Activated T-helper 17 cell treated with anti-CD3 and anti-CD28 coated beads, Interleukin-2, amount 50 U/mL, for 72 hours (primary cell): ENCODE measurements around the gene CENATAC. TPM values are rescaled to one million over a fixed set of nuclear protein-coding genes. Genes with fewer than 3 reads are reported as not detected.
"Not testable (repeated sequence)": the region's sequence is repeated elsewhere in the genome, so short reads cannot be mapped to it uniquely, and the experiment has no call there.

Experiments
- ATAC-seq: fragments of 150-1000 bp; cut with Tn5 transposase; replicated peaks from 2 replicates; pipeline ENCODE4 v1.10.0; 2021; ENCODE audit warnings: mild to moderate bottlenecking, moderate library complexity
- H3K27ac Mint-ChIP-seq: one replicate; pipeline ENCODE4 v1.8.0; 2022; ENCODE audit warnings: mixed read lengths
- H3K27me3 Mint-ChIP-seq: one replicate; pipeline ENCODE4 v1.8.0; 2022; ENCODE audit warnings: mixed read lengths
- H3K36me3 Mint-ChIP-seq: one replicate; pipeline ENCODE4 v1.8.0; 2022; ENCODE audit warnings: low read depth, mild to moderate bottlenecking, mixed read lengths
- H3K4me1 Mint-ChIP-seq: one replicate; pipeline ENCODE4 v1.8.0; 2022; ENCODE audit warnings: mixed read lengths
- H3K4me3 Mint-ChIP-seq: one replicate; pipeline ENCODE4 v1.8.0; 2022; ENCODE audit warnings: mild to moderate bottlenecking, mixed read lengths
- H3K9me3 Mint-ChIP-seq: one replicate; pipeline ENCODE4 v1.8.0; 2022; ENCODE audit warnings: mixed read lengths
- total RNA-seq, 2 donors: library from RNA; stranded (reverse); gene quantifications; one replicate each; pipeline ENCODE4 v1.2.3, GENCODE V29; 2022

CENATAC gene
- total RNA-seq, 2 donors from 2014 or later = 38.9 to 44.8 TPM

- Mint-ChIP-seq H3K27ac (peak overlapping the region; percentile 61), H3K4me1 (peaks cover 17% of the 10 kb centered on the region)
These were observed 17.2 kb downstream of the CENATAC start for GRCh38 chr11:119015054-119015611.

GRCh38 chr11:119016216-119017009 is 18.5 kb downstream of the CENATAC start:
- no peaks in the 10 kb centered on the region for H3K9me3 Mint-ChIP-seq
- ATAC-seq = no peak
- H3K4me1 Mint-ChIP-seq = peaks cover 21% of the 10 kb centered on the region
- peaks cover 95% of the 10 kb centered on the region for H3K36me3 Mint-ChIP-seq
- peak overlapping the region; percentile 91 for H3K4me3 Mint-ChIP-seq
- H3K27ac Mint-ChIP-seq = peak overlapping the region; percentile 95
- no peaks in the 10 kb centered on the region for H3K27me3 Mint-ChIP-seq

More at GRCh38 chr11:119015054-119015611, 17.2 kb downstream of the CENATAC start:
- H3K9me3 Mint-ChIP-seq = no peaks in the 10 kb centered on the region
- no peaks in the 10 kb centered on the region for H3K27me3 Mint-ChIP-seq
- H3K36me3 Mint-ChIP-seq = peaks cover 90% of the 10 kb centered on the region
- peak overlapping the region; percentile 91 for H3K4me3 Mint-ChIP-seq
- ATAC-seq = no peak

- Mint-ChIP-seq H3K27ac (peak overlapping the region; percentile 95), H3K36me3 (peaks cover 99% of the 10 kb centered on the region), H3K4me1 (peaks cover 22% of the 10 kb centered on the region), H3K4me3 (peak overlapping the region; percentile 91)
- ATAC-seq, H3K27me3 Mint-ChIP-seq, H3K9me3 Mint-ChIP-seq: not testable (repeated sequence)
These were observed 19.4 kb downstream of the CENATAC start for GRCh38 chr11:119017377-119017776.

GRCh38 chr11:119018074-119018938 is 20.4 kb downstream of the CENATAC start, which contains the start of the genes RPS25 and TRAPPC4:
Gene RPS25 (minus strand): TSS chr11:119018343. CDS start chr11:119018284, 59 bp downstream.
Gene TRAPPC4 (plus strand): TSS chr11:119018766. CDS start chr11:119018796, 30 bp downstream.
- Mint-ChIP-seq H3K4me1 (peaks cover 20% of the 10 kb centered on the region), H3K36me3 (peaks cover 99% of the 10 kb centered on the region), H3K9me3 (no peaks in the 10 kb centered on the region), H3K27ac (peak within 1 kb of the TSS; percentile 95), H3K4me3 (peak within 1 kb of the TSS; percentile 91), H3K27me3 (no peaks in the 10 kb centered on the region)
- ATAC-seq = peak; percentile 94

- H3K9me3 Mint-ChIP-seq = no peaks in the 10 kb centered on the region
- H3K36me3 Mint-ChIP-seq = peaks cover 99% of the 10 kb centered on the region
- H3K27me3 Mint-ChIP-seq = no peaks in the 10 kb centered on the region
- H3K4me3 Mint-ChIP-seq = peak overlapping the region; percentile 91
- H3K4me1 Mint-ChIP-seq = peaks cover 29% of the 10 kb centered on the region
- peak overlapping the region; percentile 95 for H3K27ac Mint-ChIP-seq
- no peak for ATAC-seq
These were observed 22.1 kb downstream of the CENATAC start for GRCh38 chr11:119019996-119020395.

GRCh38 chr11:119021631-119022030 is 23.7 kb downstream of the CENATAC start:
- Mint-ChIP-seq H3K27me3 (no peaks in the 10 kb centered on the region), H3K4me1 (peaks cover 31% of the 10 kb centered on the region), H3K36me3 (peaks cover 97% of the 10 kb centered on the region), H3K27ac (peak overlapping the region; percentile 80), H3K9me3 (no peaks in the 10 kb centered on the region), H3K4me3 (peak overlapping the region; percentile 91)
- ATAC-seq = no peak

GRCh38 chr11:119023741-119024140 is 25.8 kb downstream of the CENATAC start:
- Mint-ChIP-seq H3K4me3 (peak overlapping the region; percentile 0), H3K36me3 (peaks cover 86% of the 10 kb centered on the region), H3K9me3 (no peaks in the 10 kb centered on the region), H3K27ac (peak overlapping the region; percentile 80), H3K4me1 (peaks cover 33% of the 10 kb centered on the region), H3K27me3 (no peaks in the 10 kb centered on the region)
- no peak for ATAC-seq

GRCh38 chr11:119024430-119025098 is 26.6 kb downstream of the CENATAC start:
- peaks cover 38% of the 10 kb centered on the region for H3K4me1 Mint-ChIP-seq
- H3K4me3 Mint-ChIP-seq = peak overlapping the region; percentile 17
- ATAC-seq = no peak
- H3K36me3 Mint-ChIP-seq = peaks cover 83% of the 10 kb centered on the region
- H3K27ac Mint-ChIP-seq = peak overlapping the region; percentile 80
- H3K27me3 Mint-ChIP-seq = no peaks in the 10 kb centered on the region
- H3K9me3 Mint-ChIP-seq = no peaks in the 10 kb centered on the region

- Mint-ChIP-seq H3K4me3 (no peak overlapping the region), H3K9me3 (no peaks in the 10 kb centered on the region), H3K4me1 (peaks cover 35% of the 10 kb centered on the region), H3K36me3 (peaks cover 78% of the 10 kb centered on the region), H3K27ac (peak overlapping the region; percentile 80), H3K27me3 (no peaks in the 10 kb centered on the region)
- ATAC-seq = no peak
These were observed 27.1 kb downstream of the CENATAC start for GRCh38 chr11:119025099-119025473.

GRCh38 chr11:119025541-119025940 is 27.6 kb downstream of the CENATAC start:
- Mint-ChIP-seq H3K4me1 (peaks cover 33% of the 10 kb centered on the region), H3K9me3 (no peaks in the 10 kb centered on the region), H3K36me3 (peaks cover 73% of the 10 kb centered on the region), H3K4me3 (no peak overlapping the region), H3K27ac (peak overlapping the region; percentile 80), H3K27me3 (no peaks in the 10 kb centered on the region)
- no peak for ATAC-seq

GRCh38 chr11:119025978-119026766 is 28.2 kb downstream of the CENATAC start:
- no peaks in the 10 kb centered on the region for H3K9me3 Mint-ChIP-seq
- ATAC-seq = no peak
- peaks cover 33% of the 10 kb centered on the region for H3K4me1 Mint-ChIP-seq
- H3K4me3 Mint-ChIP-seq = no peak overlapping the region
- H3K27me3 Mint-ChIP-seq = no peaks in the 10 kb centered on the region
- peaks cover 67% of the 10 kb centered on the region for H3K36me3 Mint-ChIP-seq
- no peak overlapping the region for H3K27ac Mint-ChIP-seq

GRCh38 chr11:119026970-119027369 is 29.0 kb downstream of the CENATAC start:
- H3K27ac Mint-ChIP-seq = no peak overlapping the region
- H3K4me1 Mint-ChIP-seq = peaks cover 28% of the 10 kb centered on the region
- peaks cover 59% of the 10 kb centered on the region for H3K36me3 Mint-ChIP-seq
- H3K9me3 Mint-ChIP-seq = no peaks in the 10 kb centered on the region
- no peak for ATAC-seq
- no peak overlapping the region for H3K4me3 Mint-ChIP-seq
- no peaks in the 10 kb centered on the region for H3K27me3 Mint-ChIP-seq

GRCh38 chr11:119027561-119028345 is 29.8 kb downstream of the CENATAC start:
- H3K9me3 Mint-ChIP-seq = no peaks in the 10 kb centered on the region

More at GRCh38 chr11:119027561-119028345, 29.8 kb downstream of the CENATAC start:
- ATAC-seq = no peak
- Mint-ChIP-seq H3K4me3 (peak overlapping the region; percentile 84), H3K36me3 (peaks cover 51% of the 10 kb centered on the region), H3K4me1 (peaks cover 28% of the 10 kb centered on the region), H3K27ac (peak overlapping the region; percentile 48), H3K27me3 (no peaks in the 10 kb centered on the region)
